AG10803 (cell line): ENCODE results near the gene PDHX.

Experiments
- DNase-seq: peaks from one replicate; pipeline ENCODE4 v3.0.0; 2010; ENCODE audit warnings: low read depth
- H3K4me3 ChIP-seq: 2 replicates; pipeline ENCODE4 v1.5.1; 2011; ENCODE audit warnings: mild to moderate bottlenecking, low read length, control low read depth
- CTCF ChIP-seq: conservative IDR thresholded peaks from 2 replicates; pipeline ENCODE4 v1.5.1; 2011; ENCODE audit warnings: mild to moderate bottlenecking, low read length, control low read depth, inconsistent platforms

The PDHX gene

GRCh38 chr11:34957206-34957605 is 40.8 kb downstream of the PDHX start:
- no peak for TF ChIP-seq CTCF
- DNase-seq = no peak
- H3K4me3 ChIP-seq = no peak overlapping the region

- no peak for DNase-seq
- TF ChIP-seq CTCF = no peak
- H3K4me3 ChIP-seq = no peak overlapping the region
These were observed 41.2 kb downstream of the PDHX start for GRCh38 chr11:34957606-34958005.

- no peak overlapping the region for H3K4me3 ChIP-seq
- no peak for DNase-seq
- TF ChIP-seq CTCF = no peak
These were observed 43.4 kb downstream of the PDHX start for GRCh38 chr11:34959770-34960169.

- TF ChIP-seq CTCF = no peak
- H3K4me3 ChIP-seq = no peak overlapping the region
- DNase-seq = no peak
These were observed 43.9 kb downstream of the PDHX start for GRCh38 chr11:34960277-34960676.

- no peak for DNase-seq
- TF ChIP-seq CTCF = no peak
- H3K4me3 ChIP-seq = no peak overlapping the region
These were observed 45.6 kb downstream of the PDHX start for GRCh38 chr11:34962034-34962433.

- TF ChIP-seq CTCF = no peak
- no peak overlapping the region for H3K4me3 ChIP-seq
- no peak for DNase-seq
These were observed 46.9 kb downstream of the PDHX start for GRCh38 chr11:34963351-34963750.

GRCh38 chr11:34964610-34965331 is 48.4 kb downstream of the PDHX start:
- no peak for DNase-seq
- no peak for TF ChIP-seq CTCF
- no peak overlapping the region for H3K4me3 ChIP-seq
